Keratinocyte (primary cell): ENCODE results near the gene ZSWIM3. TPM values are rescaled to one million over a fixed set of nuclear protein-coding genes. Genes with fewer than 3 reads are reported as not detected.

Source experiments
- DNase-seq: peaks from one replicate; pipeline ENCODE4 v3.0.0-alpha.2; 2011; ENCODE audit warnings: low read depth, missing footprints, low spot score
- FAIRE-seq: peaks from 2 replicates; lab custom pipeline; 2011; peaks lifted over from hg19 to GRCh38; lab: Jason Lieb, UNC
- H2AFZ ChIP-seq: 2 replicates; pipeline ENCODE4 v1.6.0; 2012; ENCODE audit warnings: low read length, control low read depth, inconsistent platforms; ENCODE audit not compliant: control insufficient read depth
- H3K27ac ChIP-seq: 2 replicates; pipeline ENCODE4 v1.5.1; 2011; ENCODE audit warnings: low read length; ENCODE audit not compliant: control insufficient read depth, insufficient read depth
- H3K27me3 ChIP-seq: 3 replicates; pipeline ENCODE4 v1.6.0; 2011; ENCODE audit warnings: low read length; ENCODE audit not compliant: control insufficient read depth, insufficient read depth; ENCODE audit errors: extremely low read depth
- H3K36me3 ChIP-seq, 2 experiments: 2 replicates in 1 of 2; 3 replicates in 1 of 2; pipeline ENCODE4 v1.5.1; 2011; ENCODE audit warnings: low read length in 2 of 2, mild to moderate bottlenecking in 1 of 2; ENCODE audit not compliant: control insufficient read depth in 2 of 2, insufficient read depth in 2 of 2; ENCODE audit errors: extremely low read depth in 1 of 2
- H3K4me1 ChIP-seq: 3 replicates; pipeline ENCODE4 v1.5.1; 2011; ENCODE audit warnings: low read length; ENCODE audit not compliant: control insufficient read depth, insufficient read depth; ENCODE audit errors: extremely low read depth
- H3K4me2 ChIP-seq: 3 replicates; pipeline ENCODE4 v1.6.0; 2011; ENCODE audit warnings: low read depth, low read length; ENCODE audit not compliant: control insufficient read depth, insufficient read depth; ENCODE audit errors: extremely low read depth
- H3K4me3 ChIP-seq, 3 experiments: fragments of 200-600 bp in 1 of 3; sonication (generic) in 1 of 3; 2 replicates in 2 of 3; 3 replicates in 1 of 3; pipeline ENCODE4 v1.5.1; 2011 to 2016; ENCODE audit warnings: low read length in 3 of 3, mild to moderate bottlenecking in 3 of 3, control low read depth in 2 of 3, inconsistent platforms in 1 of 3, low read depth in 1 of 3, mixed read lengths in 1 of 3, mixed run types in 1 of 3, moderate library complexity in 1 of 3; ENCODE audit not compliant: control insufficient read depth in 2 of 3, insufficient read depth in 2 of 3; ENCODE audit errors: extremely low read depth in 1 of 3
- H3K79me2 ChIP-seq: 2 replicates; pipeline ENCODE4 v1.6.0; 2012; ENCODE audit warnings: low read length; ENCODE audit not compliant: control insufficient read depth, insufficient read depth
- H3K9ac ChIP-seq: 3 replicates; pipeline ENCODE4 v1.6.0; 2011; ENCODE audit warnings: low read length; ENCODE audit not compliant: control insufficient read depth, insufficient read depth; ENCODE audit errors: extremely low read depth
- H3K9me1 ChIP-seq: 3 replicates; pipeline ENCODE4 v1.6.0; 2011; ENCODE audit warnings: low read length; ENCODE audit not compliant: control insufficient read depth, insufficient read depth; ENCODE audit errors: extremely low read depth
- H3K9me3 ChIP-seq: 2 replicates; pipeline ENCODE4 v1.5.1; 2012; ENCODE audit warnings: low read depth, low read length; ENCODE audit not compliant: control insufficient read depth
- H4K20me1 ChIP-seq: 3 replicates; pipeline ENCODE4 v1.6.0; 2011; ENCODE audit warnings: low read length; ENCODE audit not compliant: control insufficient read depth, insufficient read depth; ENCODE audit errors: extremely low read depth
- CTCF ChIP-seq, 3 experiments: IDR thresholded peaks in 1 of 3; conservative IDR thresholded peaks in 1 of 3; optimal IDR thresholded peaks in 1 of 3; 2 replicates in 2 of 3; 3 replicates in 1 of 3; pipeline versions ENCODE3 to v1.5.1; 2011; ENCODE audit warnings: low read length in 3 of 3, mild to moderate bottlenecking in 3 of 3, moderate library complexity in 2 of 3, control low read depth in 1 of 3, inconsistent platforms in 1 of 3; ENCODE audit not compliant: insufficient read depth in 2 of 3; ENCODE audit errors: extremely low read depth in 1 of 3
- EZH2 ChIP-seq: IDR thresholded peaks from one replicate; pipeline ENCODE4 v1.6.1; 2012; ENCODE audit warnings: inconsistent platforms, mild to moderate bottlenecking, low read length, moderate library complexity
- dilution Hi-C: fragments of 300-500 bp; cut with MboI; formaldehyde crosslinking; loops from one replicate; pipeline ENCODE4 v1.7.0; 2020; ENCODE audit warnings: low sequenced_read_pairs; ENCODE audit not compliant: extremely low pct_ligation_motif_present
- polyA plus RNA-seq, 5 experiments: library from polyadenylated mRNA; depleted of rRNA in 3 of 5; stranded (reverse) in 3 of 5; stranded (forward) in 1 of 5; unstranded in 1 of 5; fragments of >200 nt; gene quantifications; 1 replicate in 1 of 5; 2 replicates in 3 of 5; 3 replicates in 1 of 5; pipeline versions ENCODE4 v1.2.1 to v1.2.3, GENCODE V29; 2011 to 2012; ENCODE audit warnings: missing spikeins in 2 of 5, low read depth in 1 of 5, low replicate concordance in 1 of 5

Gene ZSWIM3
- polyA plus RNA-seq, 1 donor (not counting 4 experiments of a cell fraction or from before 2014, with no cell fraction given): 2.0 TPM

- no peaks in the 10 kb centered on the region for H3K36me3 ChIP-seq
Observed at GRCh38 chr20:45833030-45833882, 24.2 kb upstream of the ZSWIM3 start, which contains the start of gene SNX21. Gene SNX21, plus strand, starts transcription at chr20:45833799. Its CDS starts 121 bp downstream, at chr20:45833920.

GRCh38 chr20:45833883-45834796 is 23.3 kb upstream of the ZSWIM3 start:
- Histone ChIP-seq H3K36me3 (no peaks in the 10 kb centered on the region), H3K27ac (peak overlapping the region; percentile 77), H3K27me3 (no peaks in the 10 kb centered on the region), H3K4me2 (peak overlapping the region; percentile 86), H3K9me3 (no peaks in the 10 kb centered on the region), H3K4me1 (peaks cover 24% of the 10 kb centered on the region), H4K20me1 (no peaks in the 10 kb centered on the region), H3K4me3 (peak overlapping the region; percentile 57 to 85 (median 61)), H3K79me2 (no peaks in the 10 kb centered on the region), H3K9ac (peak overlapping the region; percentile 82), H3K9me1 (peaks cover 2% of the 10 kb centered on the region), H2AFZ (peak overlapping the region; percentile 83)
- FAIRE-seq (no peak), DNase-seq (no peak)
- dilution Hi-C loops: no loop called here
- TF ChIP-seq CTCF (optimal IDR thresholded peaks at IDR 0.05 in 1 of 3, IDR thresholded peaks at IDR 0.05 in 1 of 3, conservative IDR thresholded peaks at IDR 0.05 in 1 of 3; ENCODE audit: extremely low read depth in 1 of 3, insufficient read depth in 2 of 3, low read length in 3 of 3) (no peak), EZH2 (no peak)

More at GRCh38 chr20:45833030-45833882, 24.2 kb upstream of the ZSWIM3 start, which contains the start of gene SNX21:
- dilution Hi-C loops: no loop called here
- H4K20me1 ChIP-seq: no peaks in the 10 kb centered on the region
- peak within 1 kb of the TSS; percentile 82 for H3K9ac ChIP-seq
- H3K27me3 ChIP-seq: no peaks in the 10 kb centered on the region
- H3K4me1 ChIP-seq: peaks cover 24% of the 10 kb centered on the region
- H3K9me1 ChIP-seq: peaks cover 2% of the 10 kb centered on the region
- TF ChIP-seq EZH2 (no peak), CTCF (optimal IDR thresholded peaks at IDR 0.05 in 1 of 3, IDR thresholded peaks at IDR 0.05 in 1 of 3, conservative IDR thresholded peaks at IDR 0.05 in 1 of 3; ENCODE audit: extremely low read depth in 1 of 3, insufficient read depth in 2 of 3, low read length in 3 of 3) (no peak)
- H3K79me2 ChIP-seq: no peaks in the 10 kb centered on the region
- peak within 1 kb of the TSS; percentile 95 for H2AFZ ChIP-seq
- H3K4me3 ChIP-seq: peak within 1 kb of the TSS; percentile 57 to 85 (median 61)
- peak within 1 kb of the TSS; percentile 77 for H3K27ac ChIP-seq
- DNase-seq (no peak), FAIRE-seq (no peak)
- H3K4me2 ChIP-seq: peak within 1 kb of the TSS; percentile 86
- H3K9me3 ChIP-seq: no peaks in the 10 kb centered on the region
